K562 (cell line): ENCODE data around the gene ALOX12.

Source experiments
- ASH1L ChIP-seq: fragments of 450-650 bp; IDR thresholded peaks from 2 replicates; pipeline ENCODE4 v1.6.1; 2018; ENCODE audit warnings: borderline replicate concordance, mild to moderate bottlenecking, low read depth; ENCODE audit not compliant: partially characterized antibody
- FOSL1 ChIP-seq: fragments of 200-800 bp; sonication (Bioruptor generic); conservative IDR thresholded peaks from 2 replicates; pipeline ENCODE4 v1.6.1; 2016; ENCODE audit warnings: missing genetic modification characterization, missing compliant biosample characterization
- POLR2A ChIP-seq: fragments of 450-650 bp; conservative IDR thresholded peaks from 2 replicates; pipeline ENCODE4 v1.6.1; 2016
- PTRF ChIP-seq: fragments of 450-650 bp; IDR thresholded peaks from 2 replicates; pipeline ENCODE4 v1.6.1; 2016; ENCODE audit warnings: mild to moderate bottlenecking, missing genetic modification characterization, missing compliant biosample characterization
- SRF ChIP-seq, 2 experiments: fragments of 250-450, 450-650 bp in 1 of 2; sonication (Bioruptor Pico) in 1 of 2; sonication (generic) in 1 of 2; formaldehyde crosslinking; IDR thresholded peaks; 2 replicates each; pipeline versions ENCODE4 v1.5.0 to v1.5.1; 2020 to 2022; ENCODE audit warnings: mild to moderate bottlenecking in 1 of 2, missing genetic modification reagents in 1 of 2

GRCh38 chr17:6995500-6996255, at the start of gene ALOX12:
- TF ChIP-seq PTRF (tag), result no peak
- TF ChIP-seq ASH1L, result no peak
- no peak for TF ChIP-seq POLR2A
- no peak for TF ChIP-seq FOSL1
- no peak for TF ChIP-seq SRF (CRISPR knock-in tag; IDR thresholded peaks at IDR 0.05)
